Stomach (tissue), 9 donors: ENCODE measurements around the gene PRPF6. TPM values are rescaled to one million over a fixed set of nuclear protein-coding genes. Genes with fewer than 3 reads are reported as not detected.

Experiments used
- DNase-seq, 2 donors: peaks; one replicate each; pipeline versions ENCODE4 v3.0.0 to v3.0.0-alpha.2; 2013 to 2019
- H3K27ac ChIP-seq, 5 donors: fragments of 200-600 bp in 4 of 5; sonication (generic) in 4 of 5; one replicate each; pipeline ENCODE4 v1.5.1; 2013 to 2019; ENCODE audit warnings: mild to moderate bottlenecking in 1 of 5, moderate library complexity in 1 of 5
- H3K27me3 ChIP-seq, 3 donors: fragments of 200-600 bp; sonication (generic); one replicate each; pipeline ENCODE4 v1.5.1; 2017 to 2019; ENCODE audit warnings: mixed run types in 1 of 3
- H3K36me3 ChIP-seq, 4 donors: fragments of 200-600 bp; sonication (generic); 1 replicate in 3 of 4; 2 replicates in 1 of 4; pipeline ENCODE4 v1.5.1; 2016 to 2019
- H3K4me1 ChIP-seq, 4 donors: fragments of 200-600 bp; sonication (generic); one replicate each; pipeline ENCODE4 v1.5.1; 2016 to 2019
- H3K4me3 ChIP-seq, 4 donors: fragments of 200-600 bp; sonication (generic) in 3 of 4; one replicate each; pipeline ENCODE4 v1.5.1; 2016 to 2019; ENCODE audit warnings: mild to moderate bottlenecking in 1 of 4
- H3K9me3 ChIP-seq, 4 donors: fragments of 200-600 bp; sonication (generic); one replicate each; pipeline ENCODE4 v1.5.1; 2016 to 2019
- CTCF ChIP-seq, 7 experiments: fragments of 450-650 bp in 4 of 7; fragments of 200-600 bp in 3 of 7; sonication (generic) in 3 of 7; IDR thresholded peaks; one replicate each; pipeline ENCODE4 v1.5.1; 2016 to 2019; ENCODE audit warnings: antibody characterized with exemption in 7 of 7, control low read depth in 2 of 7, mild to moderate bottlenecking in 1 of 7
- EP300 ChIP-seq: sonication (generic); formaldehyde crosslinking; IDR thresholded peaks from one replicate; pipeline ENCODE4 v1.6.1; 2017; ENCODE audit warnings: antibody characterized with exemption
- POLR2A ChIP-seq, 4 donors: fragments of 450-650 bp; IDR thresholded peaks; one replicate each; pipeline ENCODE4 v1.6.1; 2016; ENCODE audit warnings: antibody characterized with exemption in 4 of 4, control low read depth in 2 of 4, mild to moderate bottlenecking in 1 of 4, moderate library complexity in 1 of 4
- POLR2AphosphoS5 ChIP-seq, 3 donors: sonication (generic); formaldehyde crosslinking; IDR thresholded peaks; one replicate each; pipeline ENCODE4 v1.6.1; 2016; ENCODE audit warnings: antibody characterized with exemption in 3 of 3
- WGBS, 5 donors: extraction: QIAGEN DNeasy Blood & Tissue Kit in 3 of 5; methylation state at CpG; one replicate each; pipeline versions ENCODE4 v1.1.5 to v1.1.7; 2013 to 2018; 5-methylcytosine and 5-hydroxymethylcytosine counted together
- intact Hi-C: fragments of 100-400 bp; cut with DNase I; formaldehyde crosslinking; loops from one replicate; pipeline ENCODE4 v1.15.1; 2023; ENCODE audit warnings: low total_unique reads
- polyA plus RNA-seq, 3 donors: library from polyadenylated mRNA; stranded (reverse); fragments of 200-250 nt; gene quantifications; one replicate each; pipeline ENCODE4 v1.2.3, GENCODE V29; 2013
- total RNA-seq, 5 donors: library from RNA; depleted of rRNA; stranded (reverse); fragments of >200 nt; gene quantifications; one replicate each; pipeline versions ENCODE4 v1.1.0 to v1.2.3, GENCODE V29; 2014 to 2016
- donor health status: healthy with polysubstance abuse.
- donor health status: Bipolar disorder and iron deficiency.
- donor health status: healthy.

Gene PRPF6
- total and polyA plus RNA-seq, 8 donors = 27.0 to 67.4 (median 39.6) TPM

GRCh38 chr20:63964412-63964811 is 16.5 kb upstream of the PRPF6 start:
- intact Hi-C loops = no loop called here
- peak in 1 of 2 donors; percentile 3 for DNase-seq
- H3K27ac ChIP-seq = no peak overlapping the region
- peaks cover 0 to 15% (median 1%) of the 10 kb centered on the region in 4 donors for H3K9me3 ChIP-seq
- H3K27me3 ChIP-seq = no peaks in the 10 kb centered on the region
- TF ChIP-seq EP300 = no peak
- no peak for TF ChIP-seq POLR2A (IDR thresholded peaks at IDR 0.05)
- TF ChIP-seq POLR2AphosphoS5 (IDR thresholded peaks at IDR 0.05) = no peak
- TF ChIP-seq CTCF (IDR thresholded peaks at IDR 0.05) = no peak
- H3K4me3 ChIP-seq = no peak overlapping the region
- H3K36me3 ChIP-seq = peaks cover 30 to 75% (median 70%) of the 10 kb centered on the region in 4 donors
- WGBS, 5 donors = 93 to 99% (median 95%) methylated on average over 10 to 16 of the region's 16 CpGs
- peaks cover 8 to 15% (median 11%) of the 10 kb centered on the region in 4 donors for H3K4me1 ChIP-seq

GRCh38 chr20:63966172-63966943 is 14.6 kb upstream of the PRPF6 start:
- 94 to 97% (median 95%) methylated on average over 21 to 27 of the region's 27 CpGs for WGBS, 5 donors
- Histone ChIP-seq H3K27ac (no peak overlapping the region), H3K4me1 (peaks cover 15 to 24% (median 19%) of the 10 kb centered on the region in 4 donors), H3K4me3 (no peak overlapping the region), H3K9me3 (peaks cover 0 to 15% (median 1%) of the 10 kb centered on the region in 4 donors), H3K27me3 (no peaks in the 10 kb centered on the region), H3K36me3 (peaks cover 28 to 55% (median 51%) of the 10 kb centered on the region in 4 donors)
- DNase-seq = peak in 1 of 2 donors; percentile 1
- intact Hi-C loops = no loop called here
- TF ChIP-seq POLR2AphosphoS5 (IDR thresholded peaks at IDR 0.05) (no peak), EP300 (no peak), POLR2A (IDR thresholded peaks at IDR 0.05) (no peak), CTCF (IDR thresholded peaks at IDR 0.05) (no peak)

- TF ChIP-seq POLR2A (IDR thresholded peaks at IDR 0.05) (no peak), CTCF (IDR thresholded peaks at IDR 0.05) (no peak), POLR2AphosphoS5 (IDR thresholded peaks at IDR 0.05) (no peak), EP300 (no peak)
- H3K4me3 ChIP-seq = no peak overlapping the region
- H3K36me3 ChIP-seq = peaks cover 28 to 50% (median 45%) of the 10 kb centered on the region in 4 donors
- intact Hi-C loops = no loop called here
- H3K27ac ChIP-seq = no peak overlapping the region
- peaks cover 0 to 15% (median 1%) of the 10 kb centered on the region in 4 donors for H3K9me3 ChIP-seq
- no peaks in the 10 kb centered on the region for H3K27me3 ChIP-seq
- WGBS, 5 donors = 85 to 95% (median 93%) methylated on average over 7 to 13 of the region's 13 CpGs
- DNase-seq = peak in 1 of 2 donors; percentile 2
- peaks cover 15 to 24% (median 19%) of the 10 kb centered on the region in 4 donors for H3K4me1 ChIP-seq
Measured at GRCh38 chr20:63966944-63967322, 14.0 kb upstream of the PRPF6 start.

GRCh38 chr20:63967330-63968135 is 13.4 kb upstream of the PRPF6 start:
- Histone ChIP-seq H3K36me3 (peaks cover 25 to 44% (median 39%) of the 10 kb centered on the region in 4 donors), H3K9me3 (peaks cover 0 to 15% (median 1%) of the 10 kb centered on the region in 4 donors), H3K4me1 (peaks cover 15 to 24% (median 19%) of the 10 kb centered on the region in 4 donors), H3K27me3 (no peaks in the 10 kb centered on the region), H3K4me3 (no peak overlapping the region), H3K27ac (no peak overlapping the region)
- DNase-seq = peak; percentile 5 to 22
- TF ChIP-seq POLR2AphosphoS5 (IDR thresholded peaks at IDR 0.05) = no peak
- TF ChIP-seq EP300 = no peak
- TF ChIP-seq CTCF (IDR thresholded peaks at IDR 0.05) = no peak
- TF ChIP-seq POLR2A (IDR thresholded peaks at IDR 0.05) = no peak
- intact Hi-C loops = no loop called here
- 89 to 95% (median 92%) methylated on average over 25 to 28 of the region's 28 CpGs for WGBS, 5 donors
